DMS79 (cell line): Measurements from ENCODE around the gene CMTR1.
"Not testable (repeated sequence)": the region's sequence is repeated elsewhere in the genome, so short reads cannot be mapped to it uniquely, and the experiment has no call there.

Experiments used
- DNase-seq: peaks from one replicate; lab custom pipeline; 2025; lab: John Stamatoyannopoulos, UW

The CMTR1 gene

DNA sequence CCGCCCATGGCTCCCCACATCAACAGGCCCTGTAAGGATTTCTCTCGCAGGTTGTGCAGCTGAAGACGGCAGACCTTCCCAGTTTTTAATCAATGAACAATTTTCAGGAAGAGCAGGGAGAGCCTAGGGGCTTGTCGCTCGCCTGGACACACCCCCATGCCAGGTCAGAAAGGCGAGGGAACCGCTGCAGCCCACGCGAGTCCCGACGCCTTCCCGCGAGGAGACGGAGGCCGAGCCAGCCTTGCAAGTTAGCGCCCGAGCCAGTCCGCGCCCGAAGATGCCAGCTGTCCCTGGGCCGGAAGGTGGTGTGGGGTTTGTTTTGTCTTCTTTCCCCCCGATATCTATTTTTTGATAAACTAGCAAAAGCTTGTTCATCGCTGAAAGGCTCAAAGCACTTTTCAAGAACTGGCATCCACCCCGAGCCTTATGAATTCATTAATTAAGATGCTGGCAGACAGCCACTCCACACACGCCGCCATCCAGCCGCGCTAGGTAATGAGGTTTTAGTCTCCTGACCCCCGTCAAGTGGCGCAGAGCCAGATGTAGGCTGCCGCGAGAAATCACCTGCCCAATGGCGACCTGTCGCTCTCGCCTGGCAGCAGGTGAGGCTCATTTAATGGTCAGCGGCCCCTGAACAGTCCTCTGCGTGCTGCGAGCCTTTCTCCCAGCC is 60.1 kb downstream of the CMTR1 start:
- DNase-seq = peak; percentile 89

DNA sequence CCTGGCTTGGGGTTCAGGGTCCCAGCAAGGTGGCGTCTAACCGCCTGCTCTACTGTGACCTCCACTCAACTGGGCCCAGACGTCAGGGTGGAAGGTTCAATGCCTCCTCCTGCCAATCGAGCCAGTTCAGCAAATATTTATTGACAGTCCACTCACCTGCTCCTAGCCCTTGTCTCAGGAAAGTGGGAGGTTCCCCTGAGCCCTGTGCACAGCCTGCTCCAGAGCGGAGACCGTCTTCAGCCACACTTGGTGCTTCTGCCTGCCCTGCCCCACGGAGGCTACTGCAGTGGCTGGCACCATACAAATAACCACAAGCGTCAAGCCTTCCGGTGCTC is 60.6 kb downstream of the CMTR1 start:
- DNase-seq = peak; percentile 89

DNA sequence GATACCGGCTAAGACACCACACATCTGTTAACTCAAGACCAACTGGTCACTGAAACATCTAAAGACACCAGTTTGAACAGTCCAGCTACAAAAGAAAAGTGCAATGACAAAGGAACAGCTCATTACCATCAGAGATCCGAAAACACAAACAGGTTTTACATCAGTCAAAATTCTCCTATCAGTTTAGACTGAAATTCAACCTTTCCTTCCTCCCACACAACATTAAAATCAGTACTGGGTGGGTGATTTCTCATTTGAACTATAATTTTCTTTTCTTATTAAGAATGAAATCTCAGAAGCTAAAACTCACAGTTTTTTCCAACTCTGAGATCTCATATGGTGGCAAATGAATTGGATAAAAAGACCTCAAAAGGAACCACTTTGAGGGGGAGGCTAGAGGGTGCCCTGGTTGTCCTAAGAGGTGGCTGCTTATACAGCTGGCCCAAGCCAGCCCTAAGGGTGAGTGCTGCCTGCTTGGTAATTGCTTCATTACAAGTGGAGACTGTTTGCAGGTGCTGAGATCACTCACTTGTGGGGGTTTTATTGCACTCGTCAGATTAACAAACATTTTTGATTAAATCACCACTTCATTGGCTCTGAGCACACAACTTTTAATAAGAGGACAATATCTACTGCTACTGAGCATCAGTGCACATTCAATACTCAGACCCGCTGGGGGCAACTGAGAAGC is 62.4 kb downstream of the CMTR1 start:
- peak; percentile 78 for DNase-seq

DNA sequence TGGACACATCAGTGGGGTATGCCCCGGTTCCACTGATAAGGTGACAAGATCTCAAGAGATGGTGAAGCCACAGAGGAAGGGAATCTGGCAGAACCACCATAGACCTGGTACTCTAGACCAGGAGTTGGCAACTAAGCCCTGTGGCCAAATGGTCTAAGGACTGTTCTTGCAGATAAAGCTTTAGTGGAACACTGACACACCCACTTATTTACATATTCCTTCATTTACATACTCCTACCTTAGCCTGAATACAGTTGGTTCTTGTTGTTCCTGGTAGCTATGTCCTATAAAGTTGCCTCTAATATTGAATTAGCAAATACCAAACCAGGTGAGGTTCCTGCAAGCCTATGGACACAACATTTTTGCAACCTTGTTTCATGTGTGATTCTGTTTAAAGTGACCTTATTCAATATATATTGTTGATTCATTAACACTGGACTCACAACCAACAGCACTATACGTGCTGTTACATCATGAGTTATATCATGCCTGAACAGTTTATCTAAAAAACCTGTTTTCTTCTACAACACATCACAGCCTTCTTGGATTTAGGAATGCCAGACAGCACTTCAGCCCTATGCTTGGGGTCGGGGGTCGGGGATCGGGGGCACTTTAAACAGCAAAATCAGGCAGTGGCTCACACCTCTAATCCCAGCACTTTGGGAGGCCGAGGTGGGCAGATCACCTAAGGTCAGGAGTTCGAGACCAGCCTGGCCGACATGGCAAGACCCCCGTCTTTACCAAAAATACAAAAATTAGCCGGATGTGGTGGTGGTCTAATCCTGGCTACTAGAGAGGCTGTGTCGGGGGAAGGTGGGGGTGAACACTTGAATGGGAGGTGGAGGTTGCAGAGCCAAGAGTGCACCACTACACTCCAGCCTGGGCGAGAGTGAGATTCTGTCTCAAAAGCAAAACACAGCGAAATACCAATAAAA is 64.2 kb downstream of the CMTR1 start:
- DNase-seq = no peak

DNA sequence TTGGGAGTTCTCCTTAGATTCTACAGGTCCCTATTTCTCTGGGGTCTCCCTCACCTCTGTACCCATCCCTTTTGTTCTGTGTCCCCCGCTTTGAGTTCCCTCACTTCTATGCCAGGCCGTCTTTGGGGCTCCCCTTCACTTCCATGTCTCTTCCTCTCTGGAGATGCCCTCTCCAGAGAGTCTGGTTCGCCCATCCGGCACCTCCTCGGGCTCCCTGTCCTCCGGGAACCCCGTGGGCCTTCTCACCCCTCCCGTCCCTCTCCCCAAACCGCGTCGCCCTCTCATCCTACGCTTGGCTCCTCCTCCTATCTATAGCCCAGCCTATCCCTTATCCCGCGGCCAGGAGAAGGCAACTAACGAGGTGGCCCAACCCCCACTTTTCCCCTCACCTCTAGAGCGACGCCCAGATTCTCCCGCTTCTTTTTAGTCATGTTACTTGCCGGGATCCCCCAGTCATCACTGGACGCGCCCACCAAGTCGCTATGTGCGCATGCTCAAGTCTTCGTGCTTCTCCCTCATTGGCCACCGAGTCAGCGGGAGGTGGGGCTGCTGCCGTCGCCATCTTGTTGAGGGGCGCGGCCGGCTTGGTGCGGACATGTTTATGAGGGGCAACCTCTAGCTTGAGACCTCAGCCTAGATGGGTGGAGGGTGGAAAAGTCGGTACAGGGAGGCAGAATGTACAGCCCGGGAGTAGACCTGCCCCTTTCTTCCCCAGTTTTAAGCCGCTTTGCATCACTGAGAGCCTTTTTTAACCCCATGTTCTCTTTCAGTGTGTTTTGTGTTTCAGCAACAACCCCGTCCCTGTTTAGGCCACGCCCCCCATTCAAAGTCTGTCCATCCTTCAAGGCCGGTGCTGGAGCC is 66.6 kb downstream of the CMTR1 start, which contains the start of gene CCDC167:
Gene CCDC167 (minus strand): TSS at position 461 of the 861 bp plus-strand sequence. CDS start 30 bp downstream, at position 431.
- peak; percentile 100 for DNase-seq

DNA sequence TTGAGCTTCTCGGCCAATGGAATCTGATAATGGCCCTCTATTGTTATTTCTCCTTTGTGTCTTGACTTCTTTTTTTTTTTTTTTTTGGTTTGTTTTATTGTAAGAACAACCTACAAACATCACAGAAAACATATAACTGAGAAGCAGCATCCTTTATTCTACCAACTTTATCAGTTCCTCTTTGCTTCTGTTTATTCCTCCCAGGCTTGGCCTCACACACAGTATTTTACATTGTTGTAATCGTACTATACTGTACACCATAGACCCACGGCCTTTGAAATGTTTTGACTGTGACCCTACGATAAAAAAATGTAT is 67.2 kb downstream of the CMTR1 start:
- DNase-seq = no peak

DNA sequence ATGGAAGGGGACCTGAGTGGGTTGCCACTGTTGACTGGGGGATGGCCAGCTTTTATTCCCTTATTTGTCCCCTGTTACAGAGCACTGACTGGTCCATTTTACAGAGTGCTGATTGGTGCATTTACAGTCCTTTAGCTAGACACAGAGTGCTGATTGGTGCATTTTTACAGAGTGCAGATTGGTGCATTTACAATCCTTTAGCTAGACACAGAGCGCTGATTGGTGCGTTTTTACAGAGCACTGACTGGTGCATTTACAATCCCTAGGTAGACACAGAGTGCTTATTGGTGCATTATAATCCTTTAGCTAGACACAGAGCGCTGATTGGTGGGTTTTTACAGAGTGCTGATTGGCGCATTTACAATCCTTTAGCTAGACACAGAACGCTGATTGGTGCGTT is 67.9 kb downstream of the CMTR1 start:
- DNase-seq = not testable (repeated sequence)

DNA sequence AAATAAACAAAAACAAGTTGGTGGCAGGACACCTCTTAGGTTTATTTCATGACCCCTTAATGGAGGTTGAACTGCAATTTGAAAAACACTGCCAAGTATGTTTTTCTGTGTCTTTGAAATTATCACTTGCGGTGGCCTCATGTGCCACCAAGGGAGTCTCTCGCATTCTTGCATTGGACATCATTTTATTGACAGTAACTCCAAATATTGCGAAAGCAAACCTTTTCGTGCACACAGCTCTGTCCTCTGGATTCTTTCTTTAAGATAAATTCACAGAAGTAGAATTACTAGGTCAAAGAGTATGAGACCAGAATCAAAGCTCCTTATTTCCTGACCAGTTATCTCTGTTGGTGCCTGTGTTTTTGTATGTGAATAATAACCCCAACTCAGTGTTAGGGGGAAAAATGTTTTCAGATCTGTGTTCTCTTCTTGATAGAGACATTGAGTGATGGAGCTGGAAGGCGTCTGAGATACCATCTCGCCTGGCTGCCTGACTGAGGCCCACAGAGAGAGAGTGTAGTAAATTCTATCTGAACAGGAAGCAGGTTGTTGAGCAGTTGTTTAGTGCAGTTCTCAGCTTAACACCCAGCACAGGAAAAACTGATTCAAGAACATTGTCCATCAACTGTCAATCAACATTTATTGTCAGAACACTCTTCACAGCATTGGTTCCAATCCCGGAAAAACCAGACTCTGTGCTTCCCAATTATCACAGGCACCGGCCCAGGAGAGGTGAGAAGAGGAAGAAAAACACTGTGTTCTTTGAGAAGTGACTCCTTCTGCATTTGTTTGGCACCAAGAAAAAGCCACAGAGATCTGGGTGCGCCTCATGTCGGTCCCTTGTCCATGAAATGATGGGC is 68.8 kb downstream of the CMTR1 start:
- DNase-seq = no peak

DNA sequence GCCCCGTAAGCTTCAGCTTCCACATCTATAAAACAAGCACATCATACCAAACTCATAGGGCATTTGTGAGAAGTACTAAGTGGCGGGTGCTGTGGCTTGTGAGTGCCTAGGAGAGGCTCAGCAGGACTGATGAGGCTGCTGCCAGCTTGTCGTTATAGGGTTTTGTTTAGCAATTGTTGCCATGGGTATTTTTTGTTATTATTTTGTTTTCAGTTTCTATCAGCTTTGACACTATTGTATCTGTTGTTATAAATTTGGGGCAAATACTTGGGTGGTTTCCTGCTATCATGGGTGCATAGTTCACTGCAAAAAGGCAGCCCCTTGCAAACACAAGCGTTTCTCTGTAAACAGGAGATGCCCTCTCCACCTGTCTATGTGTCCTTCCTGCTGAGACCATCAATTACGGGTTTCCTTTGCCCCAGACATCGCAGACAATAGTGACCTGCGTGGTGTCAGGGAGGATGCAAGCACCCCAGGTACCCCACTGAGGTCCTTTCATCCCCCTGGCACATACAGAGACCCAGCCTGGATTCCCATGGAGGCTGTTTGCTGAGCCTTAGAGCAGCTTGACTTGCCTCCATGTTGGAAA is 69.8 kb downstream of the CMTR1 start:
- DNase-seq = peak; percentile 73

DNA sequence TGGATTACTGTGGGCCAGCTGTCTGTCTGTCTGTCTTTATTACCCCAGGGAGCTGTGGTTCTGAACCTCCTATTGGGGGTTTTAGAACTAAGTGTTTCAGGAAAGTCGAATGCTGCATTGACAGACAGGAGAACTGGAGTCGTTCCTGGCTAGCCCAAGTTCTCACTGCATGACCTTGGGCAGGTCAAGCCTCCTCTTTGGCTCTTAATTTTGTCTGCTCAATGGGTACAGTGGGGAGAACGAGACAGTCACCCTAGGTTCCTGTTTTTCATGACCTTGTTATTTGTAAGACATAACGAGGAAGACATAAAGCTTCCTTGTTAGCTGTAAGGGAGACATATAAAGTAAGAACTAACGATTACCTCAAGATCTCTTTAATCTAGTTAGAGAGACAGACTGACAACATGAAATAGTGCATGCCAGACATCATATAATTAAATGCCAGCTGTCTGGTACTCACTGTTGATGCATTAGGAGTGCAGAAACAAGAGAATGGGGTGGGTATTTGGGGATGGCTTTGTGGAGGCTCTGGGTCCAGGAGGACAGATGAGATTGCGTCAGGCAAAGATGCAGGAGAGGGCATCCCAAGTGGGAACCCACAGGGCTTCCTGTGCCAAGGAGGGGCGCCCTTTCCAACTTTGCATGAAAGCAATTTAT is 70.4 kb downstream of the CMTR1 start:
- no peak for DNase-seq

DNA sequence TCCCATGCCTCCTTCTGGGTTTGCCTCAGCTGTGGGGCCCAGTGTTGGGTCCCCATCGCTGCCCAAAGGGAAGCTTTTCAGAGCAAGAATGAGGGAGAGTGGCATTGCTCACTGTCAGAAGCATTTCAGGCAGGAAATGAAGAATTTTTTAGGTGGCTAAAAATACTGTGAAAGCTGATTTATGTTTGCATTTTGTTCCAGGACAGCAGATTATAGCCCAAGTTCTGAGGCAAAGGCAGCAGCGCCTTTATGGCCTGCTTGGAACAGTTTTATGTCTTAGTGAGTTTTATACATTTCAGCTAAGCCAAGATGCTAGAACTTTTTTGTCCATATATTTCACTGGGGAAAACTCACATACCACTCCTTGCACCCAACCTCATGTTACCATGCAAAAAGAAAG is 71.0 kb downstream of the CMTR1 start:
- DNase-seq = no peak

DNA sequence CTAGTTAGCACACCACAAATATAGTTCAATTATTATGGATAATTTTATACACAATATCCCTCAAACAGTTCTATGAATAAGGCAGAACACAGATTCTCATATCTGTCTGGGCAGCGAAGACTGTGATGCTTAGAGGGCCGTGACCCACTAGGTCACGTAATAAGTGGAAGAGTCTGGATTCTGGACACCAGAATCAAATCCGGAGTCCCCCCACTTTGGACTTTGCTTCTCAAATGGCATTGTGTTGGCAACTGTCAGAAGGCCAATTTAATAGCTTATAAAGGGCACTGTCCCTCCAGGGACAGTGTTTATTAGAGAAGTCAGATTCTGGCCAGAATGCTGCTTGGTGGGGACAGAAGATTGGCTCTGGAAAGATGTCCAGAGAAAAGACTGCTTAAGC is 73.5 kb downstream of the CMTR1 start:
- DNase-seq = no peak

DNA sequence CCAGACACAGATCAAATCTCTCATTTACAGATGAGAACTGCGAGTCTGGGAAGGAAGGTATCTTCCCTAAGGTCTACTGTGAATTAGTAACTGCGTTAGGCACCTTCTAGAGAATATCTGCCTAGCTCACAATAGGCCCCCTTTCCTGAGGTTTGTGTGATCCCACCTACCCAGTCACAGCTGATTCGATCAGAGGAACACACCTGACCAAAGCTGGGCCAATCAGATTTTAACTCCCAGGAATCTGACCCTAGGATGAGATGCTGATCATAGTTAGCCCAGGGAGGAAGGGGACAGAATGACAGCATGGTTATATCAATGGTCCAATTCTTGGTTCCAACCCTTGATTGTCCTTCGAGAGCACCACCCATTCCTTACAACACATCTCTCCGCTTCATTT is 74.1 kb downstream of the CMTR1 start:
- DNase-seq = no peak

DNA sequence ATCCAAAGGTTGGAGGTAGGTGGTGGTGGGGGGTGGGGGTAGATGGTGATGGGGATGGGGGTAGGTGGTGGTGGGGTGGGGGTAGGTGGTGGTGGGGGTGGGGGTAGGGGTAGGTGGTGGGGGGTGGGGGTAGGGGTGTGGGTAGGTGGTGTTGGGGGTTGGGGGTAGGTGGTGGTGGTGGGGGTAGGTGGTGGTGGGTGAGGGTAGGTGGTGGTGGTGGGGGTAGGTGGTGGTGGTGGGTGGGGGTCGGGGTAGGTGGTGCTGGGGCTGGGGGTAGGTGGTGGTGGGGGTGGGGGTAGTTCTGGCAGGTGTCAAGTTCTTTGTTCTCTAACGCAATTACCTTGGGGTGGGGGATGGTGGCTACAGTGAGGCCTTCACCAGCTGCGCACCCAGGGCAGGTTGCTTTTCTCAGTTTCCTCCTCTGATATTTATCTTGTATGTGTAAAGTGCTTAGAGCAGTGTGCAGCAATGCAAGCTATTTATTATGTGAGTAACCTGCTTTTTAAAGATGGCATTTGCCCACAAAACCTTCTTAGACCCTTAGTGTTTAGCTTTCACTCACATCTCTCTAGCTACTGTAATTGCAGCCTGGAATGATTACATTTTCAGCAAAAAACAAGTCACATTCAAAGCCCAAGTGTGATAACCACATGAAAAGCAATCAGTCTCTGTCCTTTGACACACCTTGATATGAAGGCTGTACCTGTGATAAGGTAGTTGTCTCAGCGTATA is 74.8 kb downstream of the CMTR1 start:
- no peak for DNase-seq

DNA sequence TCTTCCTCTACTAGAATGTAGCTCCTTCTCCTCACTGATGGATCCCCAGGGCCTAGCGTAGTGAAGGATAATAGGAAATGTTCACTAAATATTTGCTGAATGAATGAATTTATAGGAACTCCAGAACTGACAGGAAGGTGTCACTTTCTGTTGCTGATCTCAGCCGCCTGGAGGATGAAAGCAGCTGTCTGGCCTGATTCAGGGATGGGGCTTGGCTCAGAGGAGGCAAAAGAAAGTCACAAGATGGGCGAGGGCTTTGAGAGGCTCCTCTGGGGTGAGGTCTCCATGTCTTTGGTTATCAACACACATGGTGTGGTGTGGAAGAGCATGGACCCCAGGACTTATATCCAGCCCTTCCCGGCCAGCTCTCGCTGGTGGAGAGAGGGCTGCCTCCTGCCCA is 78.2 kb downstream of the CMTR1 start:
- DNase-seq = no peak

DNA sequence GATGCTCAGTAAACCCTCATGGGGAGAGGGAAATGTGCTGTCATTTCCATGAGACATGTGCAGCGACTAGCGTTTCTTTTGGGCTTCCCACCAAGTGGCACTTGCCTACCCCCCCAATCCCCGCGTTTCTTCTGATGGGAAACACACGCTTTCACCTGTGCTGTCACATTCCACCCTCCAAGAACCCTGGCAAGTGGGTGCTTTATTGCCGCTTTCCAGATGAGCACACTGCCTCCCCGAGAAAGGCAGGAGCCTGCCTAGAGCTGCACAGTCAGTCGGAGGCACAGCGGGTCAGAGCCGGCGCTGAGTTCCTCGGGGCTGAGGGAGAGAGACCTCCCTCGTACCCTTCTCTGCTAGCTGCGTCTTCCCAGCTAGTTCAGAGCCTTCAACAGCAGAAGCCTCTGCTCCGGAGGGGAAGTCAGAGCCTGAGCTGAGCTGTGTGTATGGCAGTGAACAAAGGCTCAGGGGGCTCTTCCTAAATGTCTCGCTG is 78.9 kb downstream of the CMTR1 start:
- no peak for DNase-seq

DNA sequence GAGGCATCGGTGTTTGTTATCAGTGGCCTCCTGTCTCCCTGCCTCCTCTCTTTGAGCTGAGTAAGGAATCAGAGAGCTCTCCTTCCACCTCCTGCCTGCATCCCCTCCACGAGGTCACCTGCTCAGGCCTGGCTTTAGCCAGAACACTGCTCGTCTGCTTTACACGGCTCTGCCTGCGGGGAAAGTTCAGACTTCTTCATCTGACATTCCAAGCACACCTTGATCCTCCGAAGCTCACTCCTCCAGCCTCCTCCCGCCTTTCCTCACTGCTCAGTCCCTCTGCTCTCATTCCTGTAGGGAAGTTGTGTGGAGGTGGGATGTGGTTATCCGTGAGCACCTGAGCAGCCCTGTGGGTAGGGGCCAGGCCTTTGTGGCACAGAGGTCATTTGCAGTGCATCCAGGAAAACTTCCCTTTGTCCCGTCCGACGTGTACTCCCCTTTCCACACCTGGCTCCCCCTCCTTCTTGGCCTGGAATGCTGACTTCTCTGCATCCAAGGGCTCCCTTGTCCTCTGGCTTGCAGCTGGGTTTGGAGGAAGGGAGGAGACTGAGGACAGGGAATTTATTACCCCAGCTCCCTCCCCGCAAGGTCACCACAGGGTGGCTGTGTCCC is 79.5 kb downstream of the CMTR1 start:
- DNase-seq = no peak

DNA sequence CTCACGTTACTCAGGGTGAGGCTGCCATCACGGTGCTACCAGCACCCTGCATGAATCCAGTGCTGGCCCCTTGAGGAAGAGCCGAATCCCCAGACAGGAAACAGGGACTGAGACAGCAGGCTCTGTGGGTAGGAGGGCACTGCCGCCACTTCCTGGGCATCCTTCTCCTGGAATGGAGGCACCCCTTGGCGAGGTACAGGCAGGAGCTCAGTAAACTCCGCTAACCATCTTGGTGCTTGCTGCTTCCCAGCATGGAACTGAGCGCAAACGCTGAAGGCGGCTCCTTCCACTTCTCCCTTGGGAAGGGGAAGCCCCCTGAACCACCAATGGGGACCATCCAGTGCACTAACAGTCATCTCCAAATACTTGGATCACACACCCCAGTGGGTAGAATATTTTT is 80.1 kb downstream of the CMTR1 start:
- DNase-seq = no peak

DNA sequence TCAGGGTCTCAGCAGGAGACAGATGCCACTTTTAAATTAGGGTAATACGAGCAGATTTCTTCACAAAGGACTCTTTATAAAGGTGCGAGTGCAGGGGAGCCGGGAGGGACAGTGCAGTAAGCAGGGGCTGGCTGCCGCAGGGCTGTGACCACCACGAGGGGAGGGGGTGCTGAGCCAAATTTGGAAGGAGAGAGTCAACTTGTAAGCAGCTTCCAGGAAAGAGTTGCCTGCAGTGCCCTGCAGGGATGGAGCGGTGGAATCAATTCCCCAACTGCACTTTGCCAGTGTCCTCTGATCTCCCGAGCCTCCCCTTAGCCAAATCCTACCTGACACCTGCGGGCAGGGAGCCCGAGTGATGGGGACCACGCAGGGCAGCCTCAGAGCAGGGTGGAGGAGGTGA is 80.6 kb downstream of the CMTR1 start:
- no peak for DNase-seq
